OCI-LY1 (cell line): ENCODE results near the gene DIAPH3.
"Not testable (repeated sequence)": the region's sequence is repeated elsewhere in the genome, so short reads cannot be mapped to it uniquely, and the experiment has no call there.

Experiments
- H2AFZ ChIP-seq: fragments of 200-600 bp; sonication (generic), shearing (Covaris generic); 2 replicates; pipeline ENCODE4 v1.6.0; 2014; ENCODE audit warnings: antibody characterized with exemption, mild to moderate bottlenecking, low read length
- H3F3A ChIP-seq: fragments of 200-600 bp; sonication (generic), shearing (Covaris generic); 2 replicates; pipeline ENCODE4 v1.6.0; 2014; ENCODE audit warnings: mild to moderate bottlenecking, antibody characterized with exemption, low read length, moderate library complexity; ENCODE audit not compliant: insufficient read depth
- H3K27ac ChIP-seq: fragments of 200-600 bp; sonication (generic); 2 replicates; pipeline ENCODE4 v1.5.1; 2014; ENCODE audit warnings: low read length, mixed run types, mild to moderate bottlenecking, low read depth; ENCODE audit not compliant: poor library complexity, severe bottlenecking
- H3K27me3 ChIP-seq: fragments of 200-600 bp; sonication (generic); 2 replicates; pipeline ENCODE4 v1.6.0; 2014; ENCODE audit warnings: antibody characterized with exemption, mild to moderate bottlenecking, low read length, moderate library complexity; ENCODE audit not compliant: insufficient read depth
- H3K36me3 ChIP-seq: fragments of 200-600 bp; sonication (generic); 2 replicates; pipeline ENCODE4 v1.6.1; 2014; ENCODE audit warnings: mild to moderate bottlenecking, antibody characterized with exemption, low read length, moderate library complexity, mixed read lengths; ENCODE audit not compliant: insufficient read depth
- H3K4me1 ChIP-seq: fragments of 200-600 bp; sonication (generic); 2 replicates; pipeline ENCODE4 v1.5.1; 2014; ENCODE audit warnings: mild to moderate bottlenecking, low read length, moderate library complexity; ENCODE audit not compliant: insufficient read depth, severe bottlenecking
- H3K4me2 ChIP-seq: fragments of 200-600 bp; sonication (generic), shearing (Covaris generic); 2 replicates; pipeline ENCODE4 v1.6.1; 2014; ENCODE audit warnings: low read length
- H3K4me3 ChIP-seq: fragments of 200-600 bp; sonication (generic); 2 replicates; pipeline ENCODE4 v1.5.1; 2014; ENCODE audit warnings: low read length, low read depth, mild to moderate bottlenecking, mixed read lengths; ENCODE audit not compliant: poor library complexity, severe bottlenecking
- H3K79me2 ChIP-seq: fragments of 200-600 bp; shearing (Covaris generic); 2 replicates; pipeline ENCODE4 v1.6.1; 2016; ENCODE audit warnings: mixed run types, low read length, mixed read lengths; ENCODE audit not compliant: insufficient read depth
- H3K9ac ChIP-seq: fragments of 200-600 bp; sonication (generic), shearing (Covaris generic); 2 replicates; pipeline ENCODE4 v1.6.1; 2014; ENCODE audit warnings: mild to moderate bottlenecking, low read length, mixed read lengths
- H3K9me2 ChIP-seq: fragments of 200-600 bp; sonication (generic), shearing (Covaris generic); 2 replicates; pipeline ENCODE4 v1.6.1; 2014; ENCODE audit warnings: low read depth, mild to moderate bottlenecking, low read length, mixed read lengths
- H3K9me3 ChIP-seq: fragments of 200-600 bp; shearing (Covaris generic); 2 replicates; pipeline ENCODE4 v1.6.1; 2014; ENCODE audit warnings: low read length, mixed read lengths
- H4K20me1 ChIP-seq: fragments of 200-600 bp; sonication (generic), shearing (Covaris generic); 2 replicates; pipeline ENCODE4 v1.6.0; 2016; ENCODE audit warnings: mild to moderate bottlenecking, low read length; ENCODE audit not compliant: insufficient read depth
- EZH2 ChIP-seq: fragments of 200-600 bp; sonication (generic), shearing (Covaris generic); IDR thresholded peaks from 2 replicates; pipeline ENCODE4 v1.8.0; 2017; ENCODE audit warnings: borderline replicate concordance, mixed run types, mild to moderate bottlenecking, antibody characterized with exemption, low read length, moderate library complexity, mixed read lengths
- TF ChIP-seq, protein P1 (sequence below): fragments of 200-600 bp; sonication (generic), shearing (Covaris generic); IDR thresholded peaks from 2 replicates; pipeline ENCODE4 v1.5.1; 2017; ENCODE audit warnings: mild to moderate bottlenecking, antibody characterized with exemption, low read length, moderate library complexity, mixed read lengths

Gene DIAPH3

DNA sequence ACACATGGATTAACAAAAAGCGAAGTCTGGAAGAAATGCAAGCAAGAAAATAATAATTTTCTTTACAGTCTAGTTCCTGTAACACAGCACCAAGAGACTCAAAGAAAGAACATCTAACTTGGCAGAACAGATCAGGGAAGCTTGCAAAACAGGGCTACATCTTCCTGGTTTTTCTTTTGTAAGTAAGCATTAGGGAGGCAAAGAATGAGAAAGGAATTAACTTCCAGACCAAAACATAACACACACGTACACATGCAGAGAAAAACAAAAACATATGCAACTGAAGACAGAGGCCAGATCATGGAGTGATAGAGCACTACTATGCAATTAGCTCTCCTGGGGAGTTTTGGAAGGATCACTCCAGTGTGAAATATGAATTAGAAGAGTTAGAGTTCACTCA lies 120.5 kb downstream of the DIAPH3 start:
- no peak overlapping the region for H3K4me3 ChIP-seq
- H3K9me3 ChIP-seq: no peaks in the 10 kb centered on the region
- H3K4me2 ChIP-seq: no peak overlapping the region
- peaks cover 10% of the 10 kb centered on the region; the same call in 1 of the 2 replicates for H3K36me3 ChIP-seq
- no peaks in the 10 kb centered on the region for H3K79me2 ChIP-seq
- H3K27ac ChIP-seq: no peak overlapping the region
- no peaks in the 10 kb centered on the region for H4K20me1 ChIP-seq
- no peaks in the 10 kb centered on the region for H3F3A ChIP-seq
- no peaks in the 10 kb centered on the region for H3K4me1 ChIP-seq
- no peak overlapping the region for H2AFZ ChIP-seq
- H3K27me3 ChIP-seq: no peaks in the 10 kb centered on the region
- H3K9ac ChIP-seq: no peak overlapping the region
- no peaks in the 10 kb centered on the region for H3K9me2 ChIP-seq
- no peak for TF ChIP-seq EZH2
- TF ChIP-seq, protein P1, sequence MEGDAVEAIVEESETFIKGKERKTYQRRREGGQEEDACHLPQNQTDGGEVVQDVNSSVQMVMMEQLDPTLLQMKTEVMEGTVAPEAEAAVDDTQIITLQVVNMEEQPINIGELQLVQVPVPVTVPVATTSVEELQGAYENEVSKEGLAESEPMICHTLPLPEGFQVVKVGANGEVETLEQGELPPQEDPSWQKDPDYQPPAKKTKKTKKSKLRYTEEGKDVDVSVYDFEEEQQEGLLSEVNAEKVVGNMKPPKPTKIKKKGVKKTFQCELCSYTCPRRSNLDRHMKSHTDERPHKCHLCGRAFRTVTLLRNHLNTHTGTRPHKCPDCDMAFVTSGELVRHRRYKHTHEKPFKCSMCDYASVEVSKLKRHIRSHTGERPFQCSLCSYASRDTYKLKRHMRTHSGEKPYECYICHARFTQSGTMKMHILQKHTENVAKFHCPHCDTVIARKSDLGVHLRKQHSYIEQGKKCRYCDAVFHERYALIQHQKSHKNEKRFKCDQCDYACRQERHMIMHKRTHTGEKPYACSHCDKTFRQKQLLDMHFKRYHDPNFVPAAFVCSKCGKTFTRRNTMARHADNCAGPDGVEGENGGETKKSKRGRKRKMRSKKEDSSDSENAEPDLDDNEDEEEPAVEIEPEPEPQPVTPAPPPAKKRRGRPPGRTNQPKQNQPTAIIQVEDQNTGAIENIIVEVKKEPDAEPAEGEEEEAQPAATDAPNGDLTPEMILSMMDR: no peak

DNA sequence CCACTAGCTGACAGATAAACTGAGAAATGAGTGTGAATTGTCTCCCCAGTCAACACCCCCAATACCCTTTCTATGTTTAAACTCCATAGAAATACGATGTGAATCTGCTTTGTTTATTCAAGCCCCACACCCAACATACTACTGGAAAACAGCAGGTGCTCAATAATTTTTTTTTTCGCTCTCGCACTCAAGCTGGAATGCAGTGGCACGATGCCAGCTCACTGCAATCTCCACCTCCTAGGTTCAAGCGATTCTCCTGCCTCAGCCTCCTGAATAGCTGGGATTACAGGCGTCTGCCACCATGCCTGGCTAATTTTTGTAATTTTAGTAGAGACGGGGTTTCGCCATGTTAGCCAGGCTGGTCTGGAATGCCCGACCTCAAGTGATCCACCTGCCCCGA lies 123.1 kb downstream of the DIAPH3 start:
- H3K9ac ChIP-seq, H3K4me2 ChIP-seq, H4K20me1 ChIP-seq, H2AFZ ChIP-seq, H3K4me1 ChIP-seq, H3K4me3 ChIP-seq, H3F3A ChIP-seq, H3K79me2 ChIP-seq, H3K36me3 ChIP-seq, H3K27ac ChIP-seq, H3K27me3 ChIP-seq, H3K9me2 ChIP-seq, H3K9me3 ChIP-seq: not testable (repeated sequence)

GRCh38 chr13:60035874-60036273 lies 127.9 kb downstream of the DIAPH3 start:
- no peaks in the 10 kb centered on the region for H3K4me1 ChIP-seq
- no peak overlapping the region for H3K4me2 ChIP-seq
- H4K20me1 ChIP-seq: no peaks in the 10 kb centered on the region
- no peak overlapping the region for H3K27ac ChIP-seq
- H3K9ac ChIP-seq: no peak overlapping the region
- no peaks in the 10 kb centered on the region for H3F3A ChIP-seq
- TF ChIP-seq EZH2: no peak
- TF ChIP-seq, protein P1: no peak
- no peaks in the 10 kb centered on the region for H3K9me3 ChIP-seq
- no peak overlapping the region for H3K4me3 ChIP-seq
- H3K79me2 ChIP-seq: no peaks in the 10 kb centered on the region
- no peaks in the 10 kb centered on the region for H3K27me3 ChIP-seq
- H3K9me2 ChIP-seq: no peaks in the 10 kb centered on the region
- no peak overlapping the region for H2AFZ ChIP-seq
- peaks cover 4% of the 10 kb centered on the region; the same call in 1 of the 2 replicates for H3K36me3 ChIP-seq

GRCh38 chr13:60032851-60033250 lies 130.9 kb downstream of the DIAPH3 start:
- Histone ChIP-seq H3K4me2 (no peak overlapping the region), H3K27ac (no peak overlapping the region), H3K9me2 (no peaks in the 10 kb centered on the region), H3K9me3 (no peaks in the 10 kb centered on the region), H3K4me3 (no peak overlapping the region), H3F3A (no peaks in the 10 kb centered on the region), H4K20me1 (no peaks in the 10 kb centered on the region), H3K4me1 (no peaks in the 10 kb centered on the region), H2AFZ (no peak overlapping the region), H3K9ac (no peak overlapping the region), H3K79me2 (no peaks in the 10 kb centered on the region), H3K36me3 (peaks cover 4% of the 10 kb centered on the region; the same call in 1 of the 2 replicates), H3K27me3 (no peaks in the 10 kb centered on the region)
- TF ChIP-seq EZH2: no peak
- TF ChIP-seq, protein P1: no peak
